Stimulated activated CD4-positive, alpha-beta T cell treated with anti-CD3 and anti-CD28 coated beads, Interleukin-4, amount 100 ng/mL, for 48 hours (primary cell): ENCODE results near the gene ABCC12.
A peak's percentile ranks its signal among the peaks of the same experiment; 100 is the strongest.

Experiments used
- DNase-seq, 2 donors: peaks; one replicate each; pipeline ENCODE4 v3.0.0-alpha.2; 2020; ENCODE audit warnings: low read depth in 2 of 2

Gene ABCC12

GRCh38 chr16:48165961-48166578 lies 10.3 kb upstream of the ABCC12 start:
- no peak for DNase-seq

DNA sequence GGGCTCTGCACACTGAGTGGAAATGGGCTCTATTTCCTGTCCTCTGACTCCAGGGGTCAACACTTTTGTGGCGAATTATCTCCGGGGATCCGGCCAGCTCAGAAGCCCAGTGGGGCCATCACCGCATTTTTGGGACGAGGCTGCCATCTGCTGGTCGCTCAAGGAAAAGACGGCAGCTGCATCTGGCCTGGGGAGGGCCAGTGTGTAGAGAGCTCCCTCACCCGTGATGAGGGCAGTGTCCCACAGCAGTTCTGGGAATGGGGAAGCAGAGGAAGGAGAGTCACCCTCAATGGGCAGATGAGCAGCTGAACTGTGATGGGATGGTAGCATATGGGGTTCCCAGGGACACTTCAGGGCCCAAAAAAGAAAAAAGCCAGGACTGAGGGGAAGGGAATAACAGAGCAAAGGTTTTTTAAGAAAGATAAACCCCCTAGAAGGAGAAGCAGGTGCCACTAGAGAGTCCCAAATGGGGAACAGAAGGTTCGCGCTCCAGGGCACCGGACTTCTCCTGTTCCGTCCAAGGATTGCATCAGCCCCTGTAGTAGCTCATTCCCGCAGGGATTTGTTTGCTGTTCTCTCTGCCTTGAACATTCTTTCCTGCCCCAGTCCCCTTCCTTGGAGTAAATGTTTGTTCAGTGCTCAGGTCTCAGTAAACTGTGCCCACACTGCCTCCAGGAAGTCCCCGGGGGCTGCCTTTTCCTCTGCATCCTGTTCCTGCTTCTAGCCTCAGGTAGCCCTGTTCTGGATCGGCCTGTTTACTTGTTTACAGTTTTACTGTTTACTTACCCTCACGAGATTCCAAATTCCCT lies 9.3 kb upstream of the ABCC12 start:
- DNase-seq, result peak; percentile 51 to 60

DNA sequence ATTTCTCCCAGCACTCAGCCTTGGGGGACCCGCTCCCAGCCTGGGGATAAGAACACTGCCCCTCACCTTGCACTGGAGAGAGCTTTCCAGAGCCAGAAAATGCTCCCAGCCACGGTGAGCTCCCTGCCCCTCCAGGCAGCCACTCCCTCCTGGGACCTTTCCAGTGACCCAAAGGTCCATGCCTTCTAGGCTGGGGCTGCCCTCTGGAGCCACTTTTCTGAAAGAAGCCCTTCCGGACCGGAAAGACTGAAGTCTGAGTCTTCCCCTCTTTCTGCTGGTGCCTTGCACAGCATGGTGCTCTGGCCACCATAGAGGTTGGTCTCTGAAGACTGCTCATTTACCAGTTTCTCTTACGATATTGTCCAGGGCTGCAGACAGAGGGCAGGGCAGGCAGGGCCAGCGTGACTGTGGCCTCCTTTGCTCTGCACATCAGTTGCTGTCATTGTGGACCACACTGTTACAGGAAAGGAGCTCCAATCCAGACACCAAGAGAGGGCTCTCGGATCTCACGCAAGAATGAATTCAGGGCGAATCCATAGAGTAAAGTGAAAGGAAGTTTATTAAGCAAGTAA lies 7.1 kb upstream of the ABCC12 start:
- DNase-seq, result no peak

DNA sequence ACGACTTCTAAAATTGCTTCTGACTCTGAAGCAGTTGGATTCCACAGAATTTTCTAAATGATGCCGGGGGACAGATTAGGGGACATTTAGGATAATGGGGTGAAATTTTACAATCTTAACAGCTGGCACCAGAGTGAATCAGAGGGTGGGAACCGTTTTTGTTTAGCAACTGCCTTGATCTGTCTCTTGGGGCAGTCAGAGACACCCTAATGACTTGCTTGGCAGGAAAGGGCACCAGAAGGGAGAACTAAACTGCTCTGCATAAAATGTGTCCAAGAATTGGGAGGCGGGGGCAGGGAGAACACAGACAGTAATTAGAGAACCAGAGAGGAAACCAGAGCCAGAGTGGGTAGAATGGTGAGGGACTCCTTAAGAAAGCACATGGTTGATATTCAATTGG lies 6.1 kb upstream of the ABCC12 start:
- DNase-seq, result no peak

- no peak for DNase-seq
Observed at GRCh38 chr16:48160575-48160974, 4.8 kb upstream of the ABCC12 start.

DNA sequence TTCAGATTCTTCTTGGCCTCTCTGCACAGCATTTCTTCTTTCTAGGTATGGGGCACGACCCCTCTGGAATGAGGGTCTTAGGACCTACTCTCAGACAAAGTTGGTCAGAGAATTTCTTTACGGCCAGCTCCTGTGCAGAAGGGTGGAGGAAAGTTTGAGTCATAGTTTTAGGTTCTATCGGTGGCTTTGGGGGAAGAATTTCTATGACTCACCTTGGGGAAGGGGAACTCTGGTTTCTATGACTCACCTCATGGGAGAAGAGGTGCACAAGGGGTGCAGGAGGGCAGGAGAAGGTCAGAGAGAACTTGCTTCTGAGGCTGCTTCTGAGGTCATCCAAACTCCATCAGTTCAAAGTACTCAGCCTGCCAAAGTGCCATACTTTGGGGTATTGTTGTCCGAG lies 2.5 kb upstream of the ABCC12 start:
- peak; percentile 11 to 36 for DNase-seq

DNA sequence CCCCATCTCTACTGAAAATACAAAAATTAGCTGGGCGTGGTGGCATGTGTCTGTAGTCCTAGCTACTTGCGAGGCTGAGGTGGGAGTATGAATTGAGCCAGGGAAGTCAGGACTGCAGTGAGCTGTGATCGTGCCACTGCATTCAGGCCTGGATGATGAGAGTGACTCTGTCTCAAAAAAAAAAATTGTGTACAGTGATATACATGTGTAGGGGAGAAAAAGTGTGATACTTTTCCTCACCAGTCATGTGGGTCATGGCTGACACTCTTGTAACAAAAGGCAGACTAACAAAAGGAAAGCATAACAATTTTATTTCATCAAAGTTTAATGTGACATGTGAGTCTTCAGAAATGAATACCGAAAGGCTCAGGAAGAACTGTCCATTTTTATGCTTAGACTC lies 2.0 kb upstream of the ABCC12 start:
- DNase-seq, result no peak

DNA sequence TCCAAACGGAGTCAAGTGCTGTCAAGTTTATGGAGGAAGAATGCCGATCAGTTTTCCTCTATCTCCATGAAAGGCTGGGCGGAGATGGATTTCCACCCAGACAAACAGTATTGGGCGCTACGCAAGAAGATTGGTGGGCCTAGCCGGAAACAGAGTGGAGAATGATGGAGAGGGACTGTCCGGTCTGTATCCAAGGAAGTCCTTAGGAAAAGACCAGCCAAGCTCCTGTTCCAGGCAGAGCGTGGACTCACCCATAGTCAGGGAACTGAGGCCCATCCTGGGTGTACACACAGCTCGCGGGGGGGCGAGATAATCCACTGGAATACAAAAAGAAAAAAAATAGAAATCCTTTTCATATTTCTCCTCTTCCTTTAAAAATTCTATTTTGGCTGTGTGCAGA lies 1.5 kb upstream of the ABCC12 start:
- no peak for DNase-seq

DNA sequence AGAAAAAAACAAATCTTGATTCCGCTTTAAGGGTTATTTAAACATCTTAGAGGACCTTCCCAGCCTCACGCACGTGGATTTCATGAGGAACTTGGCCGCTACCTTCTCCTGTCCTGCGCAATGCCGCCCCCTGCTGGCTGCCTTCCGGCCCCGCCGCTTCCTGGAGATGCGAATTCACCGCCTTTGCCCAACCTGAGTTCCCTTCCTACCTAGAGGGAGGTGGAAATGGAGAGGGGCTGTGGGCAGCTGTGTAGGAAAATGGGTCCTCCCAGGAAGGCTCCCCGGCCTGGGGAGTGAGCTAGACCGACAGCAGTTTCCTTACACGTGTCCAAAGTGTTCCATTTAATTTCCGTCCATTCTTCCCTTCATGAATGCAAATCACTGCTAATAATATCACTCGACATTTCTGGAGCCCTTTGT lies 1.0 kb upstream of the ABCC12 start:
- peak; percentile 81 to 93 for DNase-seq

DNA sequence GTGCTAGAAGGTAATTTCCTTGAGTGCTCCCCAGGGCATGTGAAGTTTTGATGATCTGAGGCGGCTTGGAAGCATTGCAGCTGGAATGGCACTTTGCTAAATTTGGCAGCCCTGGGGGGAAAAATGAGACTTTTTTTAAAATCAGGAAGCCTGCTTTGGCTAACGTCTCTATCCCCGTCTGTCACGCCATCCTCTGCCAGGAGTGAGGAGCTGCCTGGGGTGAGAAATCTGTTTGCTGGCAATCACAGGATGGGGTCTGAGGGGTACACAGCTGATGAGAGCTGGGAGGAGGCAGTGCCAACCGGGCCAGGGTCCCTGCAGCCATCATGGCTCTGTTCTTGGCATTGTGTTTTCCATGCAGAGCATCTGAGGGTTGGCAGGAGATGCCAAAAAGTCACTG lies 2.0 kb downstream of the ABCC12 start:
- no peak for DNase-seq

DNA sequence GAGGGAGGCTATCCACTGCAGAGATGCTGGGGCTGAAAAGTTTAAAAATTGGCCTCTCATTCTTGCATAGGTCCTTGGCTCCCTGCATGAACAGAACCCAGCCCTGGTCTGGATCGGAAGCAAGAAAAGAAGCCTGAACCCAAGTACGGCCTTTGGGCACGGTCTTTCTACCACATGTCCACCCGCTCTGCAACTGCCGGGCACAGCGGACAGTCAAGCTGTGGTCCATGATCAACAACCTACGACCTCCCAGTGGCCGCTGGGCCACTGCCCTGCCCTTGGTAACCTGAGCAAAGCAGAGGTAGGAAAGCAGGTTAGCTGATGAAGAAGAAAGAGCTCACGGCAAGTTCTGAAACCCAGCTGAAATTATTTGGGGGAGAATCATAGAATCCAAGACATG lies 3.6 kb downstream of the ABCC12 start:
- no peak for DNase-seq

GRCh38 chr16:48150707-48151106 lies 5.1 kb downstream of the ABCC12 start:
- DNase-seq, result no peak

DNA sequence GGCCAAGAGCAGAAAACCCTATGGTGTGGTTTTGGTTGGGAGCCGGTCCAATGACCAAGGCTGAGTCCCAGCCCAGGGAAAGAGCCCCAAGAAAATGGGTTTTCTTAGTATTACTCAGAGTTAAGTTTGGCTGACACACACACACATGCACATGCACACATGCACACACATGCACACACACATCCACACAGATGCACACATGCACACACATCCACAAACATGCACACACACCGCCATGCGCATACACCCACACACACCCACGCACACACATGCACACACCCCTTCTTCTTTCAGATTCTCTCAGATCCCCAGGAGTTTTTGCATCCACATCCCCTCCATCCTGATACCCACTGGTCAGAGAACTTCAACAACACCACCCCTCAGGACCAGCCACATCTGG lies 9.1 kb downstream of the ABCC12 start:
- DNase-seq, result no peak

GRCh38 chr16:48146131-48146530 lies 9.7 kb downstream of the ABCC12 start:
- no peak for DNase-seq

DNA sequence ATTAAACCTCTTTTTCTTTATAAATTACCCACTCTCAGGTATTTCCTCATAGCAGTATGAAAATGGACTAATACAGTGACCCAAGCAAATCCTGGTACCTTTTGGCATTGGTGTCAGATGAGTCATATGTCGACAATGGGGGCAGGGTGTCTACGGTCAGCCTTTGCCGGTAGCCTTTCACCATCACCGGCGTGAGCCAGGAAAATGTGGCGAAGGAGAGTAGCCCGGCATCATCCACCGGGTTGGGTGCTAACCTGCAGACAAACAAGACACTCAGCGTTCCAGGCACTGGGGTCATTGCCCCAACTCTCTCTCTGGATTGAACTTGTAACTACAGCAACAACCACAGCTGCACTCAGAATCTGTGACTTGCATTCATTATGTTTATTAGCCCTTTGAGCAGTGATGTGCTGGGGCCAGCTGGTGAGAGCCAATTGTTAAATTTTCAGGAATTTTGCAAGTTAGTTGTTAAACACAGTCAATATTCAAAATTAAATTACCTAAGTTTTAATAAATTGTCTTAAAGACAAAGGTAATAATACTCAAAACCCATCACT lies 11.9 kb downstream of the ABCC12 start:
- no peak for DNase-seq

GRCh38 chr16:48140821-48141220 lies 15.0 kb downstream of the ABCC12 start:
- DNase-seq, result no peak

DNA sequence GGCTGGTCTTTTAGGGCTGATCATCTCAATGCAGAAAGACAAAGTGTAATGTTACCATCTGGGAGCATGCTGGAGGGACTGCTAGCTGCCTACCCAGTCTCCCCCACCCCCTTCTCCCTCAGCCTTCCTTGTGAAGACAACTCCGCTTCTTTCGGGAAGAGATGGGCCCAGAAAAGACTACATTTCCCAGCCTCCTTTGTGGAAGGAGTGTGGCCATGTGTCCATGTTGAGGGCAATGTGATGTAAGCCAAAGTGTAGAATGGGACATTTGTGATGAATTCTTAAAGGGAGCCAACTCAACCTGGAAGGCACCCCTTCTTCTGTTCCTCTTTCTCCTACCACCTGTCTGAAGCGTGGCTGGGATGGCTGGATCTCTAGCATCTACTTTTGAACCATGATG lies 16.3 kb downstream of the ABCC12 start:
- no peak for DNase-seq

DNA sequence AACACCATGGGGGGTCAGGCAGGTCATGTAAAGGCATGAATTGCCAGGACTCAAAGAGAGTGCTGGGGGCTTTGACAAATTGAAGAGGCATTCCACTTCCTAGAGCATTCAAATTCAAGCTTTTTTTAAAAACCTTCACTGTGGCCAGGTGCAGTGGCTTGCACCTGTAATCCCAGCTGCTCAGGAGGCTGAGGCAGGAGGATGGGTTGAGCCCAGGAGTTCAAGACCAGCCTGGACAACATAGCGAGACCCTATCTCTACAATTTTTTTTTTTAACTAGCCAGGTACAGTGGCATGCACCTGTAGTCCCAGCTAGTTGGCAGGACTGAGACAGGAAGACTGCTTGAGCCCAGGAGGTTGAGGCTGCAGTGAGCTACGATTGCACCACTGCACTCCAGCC lies 17.2 kb downstream of the ABCC12 start:
- no peak for DNase-seq

DNA sequence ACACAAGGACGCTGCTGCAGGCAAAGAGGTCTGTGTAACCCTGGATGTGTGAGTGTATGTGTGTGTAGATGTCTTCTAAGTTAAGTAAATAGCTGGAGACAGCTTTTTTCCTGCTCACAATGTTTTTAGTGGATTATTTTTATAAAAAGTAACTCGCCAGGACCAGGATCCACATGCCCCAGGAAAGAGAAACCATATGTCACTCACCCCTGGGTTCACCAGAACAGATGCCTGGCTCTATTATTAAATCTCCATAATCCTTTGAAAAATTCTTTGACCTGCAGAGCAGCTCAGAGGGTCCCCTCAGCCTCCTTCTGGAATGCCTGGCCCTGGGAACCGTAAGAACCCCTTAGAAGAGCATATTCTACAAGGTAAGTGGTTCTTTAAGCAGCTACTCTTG lies 18.0 kb downstream of the ABCC12 start:
- no peak for DNase-seq

DNA sequence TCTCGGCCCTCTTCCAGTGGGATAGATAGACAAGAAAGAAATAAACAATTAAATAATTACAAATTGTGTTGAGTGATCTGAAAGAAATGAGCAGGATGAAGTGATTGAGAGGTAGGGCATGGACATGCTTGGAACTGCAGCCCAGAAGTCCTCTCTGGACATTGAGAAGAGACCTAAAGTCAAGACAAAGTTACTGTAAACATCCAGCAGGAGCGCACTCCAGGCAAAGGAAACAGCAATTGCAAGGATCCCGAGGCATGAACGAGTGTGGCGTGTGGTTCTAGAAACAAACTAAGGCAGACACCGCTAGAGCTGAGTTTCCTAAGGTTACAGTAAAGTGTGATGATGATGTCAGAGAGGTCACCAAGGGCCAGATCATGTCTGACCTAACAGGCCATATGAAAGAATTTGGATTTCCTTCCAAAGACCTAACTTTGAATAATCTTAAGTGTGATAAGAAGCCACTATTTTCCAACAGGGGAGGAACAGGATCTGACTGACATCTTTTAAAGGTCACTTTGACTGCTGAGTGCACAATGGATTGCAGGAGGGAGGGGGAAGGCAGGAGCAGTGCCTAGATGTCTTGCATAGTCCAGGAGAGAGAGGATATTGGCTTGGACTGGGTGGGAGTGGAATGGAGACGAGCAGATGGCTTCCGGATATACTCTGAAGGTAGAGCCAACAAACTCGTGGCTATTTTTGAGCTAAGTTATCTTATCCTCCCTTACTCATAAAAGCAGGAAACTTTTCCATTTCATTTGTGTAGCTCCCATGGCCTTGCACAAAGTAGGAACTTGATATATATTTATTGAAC lies 19.0 kb downstream of the ABCC12 start:
- no peak for DNase-seq

DNA sequence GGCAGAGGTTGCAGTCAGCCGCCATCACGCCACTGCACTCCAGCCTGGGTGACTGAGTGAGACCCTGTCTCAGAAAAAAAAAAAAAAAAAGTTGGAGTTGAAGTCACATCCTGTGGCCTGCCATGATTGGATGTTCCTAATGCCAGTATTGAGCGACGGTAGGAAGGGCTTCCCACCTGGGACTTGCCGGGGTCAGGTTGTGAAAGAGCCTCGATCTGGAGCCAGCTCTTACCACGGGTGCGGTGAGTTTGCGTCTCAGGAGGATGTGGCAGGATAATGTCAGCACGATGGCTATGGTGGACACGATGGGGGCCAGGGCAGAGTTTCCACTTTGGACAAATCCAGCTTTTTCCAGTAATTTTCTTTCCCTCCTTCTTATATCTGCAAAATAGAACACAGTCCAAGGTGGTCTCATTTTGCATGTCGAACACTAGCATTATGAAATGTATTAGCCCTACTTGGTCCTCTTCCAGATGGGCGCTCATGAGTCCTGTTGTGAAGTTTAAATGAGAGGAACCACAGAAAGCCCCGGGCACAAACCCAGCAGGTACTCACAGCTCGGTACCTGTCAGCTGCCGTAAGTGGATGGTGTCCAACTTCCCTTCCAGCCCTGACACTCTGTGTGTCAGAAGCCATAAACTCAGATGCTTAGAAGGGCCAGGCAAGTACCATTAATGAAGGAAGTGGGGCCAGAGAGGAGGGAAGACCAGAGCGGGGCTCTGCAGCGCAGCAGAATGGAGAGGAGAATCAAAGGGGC lies 22.2 kb downstream of the ABCC12 start:
- DNase-seq, result no peak
